ENCODE results near the gene RPTOR.

The RPTOR gene

DNA sequence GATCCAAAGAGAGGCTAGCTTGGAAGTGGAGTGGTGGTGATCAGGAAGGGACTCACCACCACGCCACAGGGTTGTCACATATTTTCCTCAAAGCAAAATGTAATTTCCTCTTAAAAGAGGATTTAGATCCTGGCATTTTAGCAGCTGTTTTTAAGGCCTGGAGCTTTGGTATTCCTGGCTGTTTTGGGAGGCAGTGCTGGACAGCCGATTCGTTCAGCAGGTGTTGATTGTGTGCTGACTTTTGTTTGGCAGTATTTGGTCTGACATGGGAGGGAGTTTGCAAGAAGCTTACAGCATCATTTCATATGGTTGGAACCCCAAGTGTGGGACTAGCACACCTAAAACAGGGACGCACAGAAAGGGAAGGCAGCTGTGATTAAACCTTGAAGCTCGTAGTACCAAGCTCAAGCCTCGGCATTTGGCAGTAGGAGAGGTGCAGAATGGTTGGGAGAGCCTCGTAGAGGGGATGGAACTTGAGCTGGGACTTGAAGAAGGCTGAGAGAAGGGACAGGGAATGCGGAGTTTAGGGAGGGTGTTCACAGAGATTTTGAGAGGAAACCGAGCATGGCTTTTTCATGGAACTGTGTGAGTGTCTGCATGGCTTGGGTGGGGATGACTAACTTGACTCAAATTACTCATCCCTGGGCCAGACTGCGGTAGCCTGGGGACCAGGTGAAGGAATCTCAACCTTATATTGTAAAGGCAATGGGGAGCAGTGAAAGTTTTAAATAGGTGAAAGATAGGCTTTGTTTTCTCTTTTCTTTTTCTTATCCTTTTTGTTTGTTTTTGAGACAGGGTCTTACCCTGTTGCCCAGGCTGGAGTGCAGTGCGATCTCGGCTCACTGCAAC is 52.3 kb downstream of the RPTOR start:
- DNase-seq (ENCODE audit: low read depth in 1 of 2, low spot score in 1 of 2) = no peak
- H3K27ac ChIP-seq (replicated peaks) = no peak overlapping the region
- no peak for TF ChIP-seq SPI1 (IDR thresholded peaks at IDR 0.05; ENCODE audit: borderline replicate concordance, low read depth)
- TF ChIP-seq, protein P1, sequence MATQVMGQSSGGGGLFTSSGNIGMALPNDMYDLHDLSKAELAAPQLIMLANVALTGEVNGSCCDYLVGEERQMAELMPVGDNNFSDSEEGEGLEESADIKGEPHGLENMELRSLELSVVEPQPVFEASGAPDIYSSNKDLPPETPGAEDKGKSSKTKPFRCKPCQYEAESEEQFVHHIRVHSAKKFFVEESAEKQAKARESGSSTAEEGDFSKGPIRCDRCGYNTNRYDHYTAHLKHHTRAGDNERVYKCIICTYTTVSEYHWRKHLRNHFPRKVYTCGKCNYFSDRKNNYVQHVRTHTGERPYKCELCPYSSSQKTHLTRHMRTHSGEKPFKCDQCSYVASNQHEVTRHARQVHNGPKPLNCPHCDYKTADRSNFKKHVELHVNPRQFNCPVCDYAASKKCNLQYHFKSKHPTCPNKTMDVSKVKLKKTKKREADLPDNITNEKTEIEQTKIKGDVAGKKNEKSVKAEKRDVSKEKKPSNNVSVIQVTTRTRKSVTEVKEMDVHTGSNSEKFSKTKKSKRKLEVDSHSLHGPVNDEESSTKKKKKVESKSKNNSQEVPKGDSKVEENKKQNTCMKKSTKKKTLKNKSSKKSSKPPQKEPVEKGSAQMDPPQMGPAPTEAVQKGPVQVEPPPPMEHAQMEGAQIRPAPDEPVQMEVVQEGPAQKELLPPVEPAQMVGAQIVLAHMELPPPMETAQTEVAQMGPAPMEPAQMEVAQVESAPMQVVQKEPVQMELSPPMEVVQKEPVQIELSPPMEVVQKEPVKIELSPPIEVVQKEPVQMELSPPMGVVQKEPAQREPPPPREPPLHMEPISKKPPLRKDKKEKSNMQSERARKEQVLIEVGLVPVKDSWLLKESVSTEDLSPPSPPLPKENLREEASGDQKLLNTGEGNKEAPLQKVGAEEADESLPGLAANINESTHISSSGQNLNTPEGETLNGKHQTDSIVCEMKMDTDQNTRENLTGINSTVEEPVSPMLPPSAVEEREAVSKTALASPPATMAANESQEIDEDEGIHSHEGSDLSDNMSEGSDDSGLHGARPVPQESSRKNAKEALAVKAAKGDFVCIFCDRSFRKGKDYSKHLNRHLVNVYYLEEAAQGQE (IDR thresholded peaks at IDR 0.05; ENCODE audit: insufficient replicate concordance, low read depth) = no peak
- TF ChIP-seq, protein P2, sequence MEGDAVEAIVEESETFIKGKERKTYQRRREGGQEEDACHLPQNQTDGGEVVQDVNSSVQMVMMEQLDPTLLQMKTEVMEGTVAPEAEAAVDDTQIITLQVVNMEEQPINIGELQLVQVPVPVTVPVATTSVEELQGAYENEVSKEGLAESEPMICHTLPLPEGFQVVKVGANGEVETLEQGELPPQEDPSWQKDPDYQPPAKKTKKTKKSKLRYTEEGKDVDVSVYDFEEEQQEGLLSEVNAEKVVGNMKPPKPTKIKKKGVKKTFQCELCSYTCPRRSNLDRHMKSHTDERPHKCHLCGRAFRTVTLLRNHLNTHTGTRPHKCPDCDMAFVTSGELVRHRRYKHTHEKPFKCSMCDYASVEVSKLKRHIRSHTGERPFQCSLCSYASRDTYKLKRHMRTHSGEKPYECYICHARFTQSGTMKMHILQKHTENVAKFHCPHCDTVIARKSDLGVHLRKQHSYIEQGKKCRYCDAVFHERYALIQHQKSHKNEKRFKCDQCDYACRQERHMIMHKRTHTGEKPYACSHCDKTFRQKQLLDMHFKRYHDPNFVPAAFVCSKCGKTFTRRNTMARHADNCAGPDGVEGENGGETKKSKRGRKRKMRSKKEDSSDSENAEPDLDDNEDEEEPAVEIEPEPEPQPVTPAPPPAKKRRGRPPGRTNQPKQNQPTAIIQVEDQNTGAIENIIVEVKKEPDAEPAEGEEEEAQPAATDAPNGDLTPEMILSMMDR (IDR thresholded peaks at IDR 0.05; ENCODE audit: insufficient read depth, low read length) = no peak
- no peak for TF ChIP-seq POLR2AphosphoS5 (IDR thresholded peaks at IDR 0.05; ENCODE audit: low read depth)
- no peak for TF ChIP-seq GABPA (IDR thresholded peaks at IDR 0.05; ENCODE audit: low read depth)
- H3K27me3 ChIP-seq (ENCODE audit: insufficient read depth, poor library complexity, severe bottlenecking) = no peaks in the 10 kb centered on the region
- no peak overlapping the region for H3K4me3 ChIP-seq (replicated peaks; ENCODE audit: insufficient read depth, low read length)

DNA sequence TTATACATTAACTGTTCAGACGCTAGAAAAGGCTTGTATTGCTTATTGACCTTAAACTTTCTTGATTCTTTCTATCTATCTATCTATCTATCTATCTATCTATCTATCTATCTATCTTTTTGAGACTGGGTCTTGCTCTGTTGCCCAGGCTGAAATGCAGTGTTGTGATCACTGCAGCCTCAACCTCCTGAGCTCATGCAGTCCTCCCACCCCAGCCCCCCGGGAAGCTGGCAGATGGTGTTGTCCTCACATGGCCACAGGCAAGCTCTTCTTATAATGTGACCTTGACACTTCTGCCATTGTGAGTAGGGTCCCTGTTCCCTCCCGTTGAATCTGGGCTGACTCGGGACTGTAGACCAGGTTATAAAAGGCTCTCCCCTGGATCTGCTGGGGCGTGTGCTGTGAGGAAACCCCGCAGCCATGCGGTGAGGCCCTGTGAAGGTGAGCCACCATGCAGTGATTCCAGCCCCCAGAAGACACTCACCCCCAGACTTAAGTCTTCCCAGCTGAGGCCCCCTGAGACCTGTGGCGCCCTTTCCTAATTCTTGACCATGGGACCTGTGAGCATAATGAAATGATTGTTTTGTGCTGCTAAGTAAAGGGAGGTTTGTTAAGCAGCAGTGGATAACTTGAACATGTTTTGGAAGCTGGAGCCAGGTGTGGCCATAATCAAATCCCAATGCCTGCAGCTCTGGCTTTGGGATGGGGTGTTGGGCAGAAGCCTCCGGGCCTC is 54.3 kb downstream of the RPTOR start:
- H3K4me3 ChIP-seq (replicated peaks; ENCODE audit: insufficient read depth, low read length) = no peak overlapping the region
- TF ChIP-seq, protein P2 (IDR thresholded peaks at IDR 0.05; ENCODE audit: insufficient read depth, low read length) = no peak
- TF ChIP-seq, protein P1 (IDR thresholded peaks at IDR 0.05; ENCODE audit: insufficient replicate concordance, low read depth) = no peak
- no peak for TF ChIP-seq POLR2AphosphoS5 (IDR thresholded peaks at IDR 0.05; ENCODE audit: low read depth)
- TF ChIP-seq SPI1 (IDR thresholded peaks at IDR 0.05; ENCODE audit: borderline replicate concordance, low read depth) = no peak
- no peak for TF ChIP-seq GABPA (IDR thresholded peaks at IDR 0.05; ENCODE audit: low read depth)
- no peak for DNase-seq (ENCODE audit: low read depth in 1 of 2, low spot score in 1 of 2)
- no peak overlapping the region for H3K27ac ChIP-seq (replicated peaks)
- no peaks in the 10 kb centered on the region for H3K27me3 ChIP-seq (ENCODE audit: insufficient read depth, poor library complexity, severe bottlenecking)

DNA sequence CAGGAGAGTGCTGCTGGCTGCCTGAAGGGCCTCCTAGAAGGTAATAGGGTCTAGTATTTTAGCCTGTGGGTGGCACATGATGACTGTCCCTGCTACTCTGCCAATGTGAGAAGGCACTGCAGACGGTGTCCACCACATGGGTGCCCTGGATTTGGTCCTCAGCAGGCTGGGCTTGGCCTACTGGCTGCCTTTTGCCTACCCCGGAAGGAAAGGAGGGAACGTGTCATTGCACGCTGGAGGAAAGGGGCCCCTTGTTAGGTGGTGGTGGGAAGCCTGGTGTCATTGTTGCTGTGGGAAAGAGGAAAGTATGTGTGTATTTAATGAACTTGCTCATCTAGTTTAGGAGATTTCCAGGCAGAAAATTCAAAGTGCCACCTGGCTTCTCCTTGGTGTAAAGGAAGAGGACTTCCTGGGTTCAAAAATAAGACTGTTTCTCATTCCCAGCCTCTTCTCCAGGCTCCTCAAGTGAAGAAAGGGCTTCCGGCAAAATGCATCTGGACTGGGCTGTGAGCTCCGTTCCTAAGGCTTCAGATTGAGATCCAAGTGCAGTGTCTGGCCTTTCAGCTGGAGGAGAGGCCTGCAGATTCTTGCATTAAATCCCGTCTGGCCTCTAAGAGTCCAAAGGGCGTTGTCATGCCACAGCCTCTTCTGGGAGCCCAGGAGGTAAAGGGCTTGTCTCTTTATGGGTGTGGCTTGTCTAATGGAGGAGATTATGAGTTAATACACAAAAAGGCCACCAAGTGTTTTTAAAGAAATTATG is 55.1 kb downstream of the RPTOR start:
- no peak for DNase-seq (ENCODE audit: low read depth in 1 of 2, low spot score in 1 of 2)
- TF ChIP-seq SPI1 (IDR thresholded peaks at IDR 0.05; ENCODE audit: borderline replicate concordance, low read depth) (no peak), GABPA (IDR thresholded peaks at IDR 0.05; ENCODE audit: low read depth) (no peak), POLR2AphosphoS5 (IDR thresholded peaks at IDR 0.05; ENCODE audit: low read depth) (no peak)
- TF ChIP-seq, protein P2 (IDR thresholded peaks at IDR 0.05; ENCODE audit: insufficient read depth, low read length) = no peak
- TF ChIP-seq, protein P1 (IDR thresholded peaks at IDR 0.05; ENCODE audit: insufficient replicate concordance, low read depth) = no peak
- H3K27ac ChIP-seq (replicated peaks) = 0 out of 2 replicates have a peak overlapping the region, but pooled peaks have one; percentile 2
- H3K27me3 ChIP-seq (ENCODE audit: insufficient read depth, poor library complexity, severe bottlenecking) = no peaks in the 10 kb centered on the region
- no peak overlapping the region for H3K4me3 ChIP-seq (replicated peaks; ENCODE audit: insufficient read depth, low read length)
